IMR-90 (cell line): ENCODE results near the gene KCNQ5. TPM values are rescaled to one million over a fixed set of nuclear protein-coding genes. Genes with fewer than 3 reads are reported as not detected.

Experiments used
- ATAC-seq: fragments of 200-7000 bp; cut with Tn5 transposase; 2 replicates; pipeline ENCODE4 v1.9.1; 2020; ENCODE audit warnings: low read depth, mild to moderate bottlenecking, moderate library complexity
- BruUV-seq: library from RNA; stranded (reverse); fragments of 400-500 nt; replicated peaks from 2 replicates; lab custom pipeline; 2021; lab: Mats Ljungman, UMichigan
- CTCF ChIA-PET: fragments of 300-600 bp; formaldehyde crosslinking; extraction: SDS; loops from one replicate; lab custom pipeline; 2021; ENCODE audit warnings: antibody characterized with exemption; lab: Yijun Ruan, JAX
- POLR2A ChIA-PET: fragments of 300-600 bp; sonication (Branson Sonifier 250); formaldehyde crosslinking; loops from one replicate; lab custom pipeline; 2022; ENCODE audit warnings: antibody characterized with exemption; ENCODE audit not compliant: unreplicated experiment; lab: Charles Lee
- DNase-seq: peaks from one replicate; pipeline ENCODE4 v3.0.0; 2013
- H2AFZ ChIP-seq: replicated peaks from 2 replicates; pipeline ENCODE3; 2013; ENCODE audit warnings: low read length, mild to moderate bottlenecking; ENCODE audit not compliant: poor library complexity
- H2AK5ac ChIP-seq: 2 replicates; pipeline ENCODE4 v1.6.1; 2013; ENCODE audit warnings: low read depth, low read length, inconsistent platforms
- H2AK9ac ChIP-seq: replicated peaks from 2 replicates; pipeline ENCODE3; 2013; ENCODE audit warnings: mild to moderate bottlenecking, low read depth, low read length, moderate library complexity; ENCODE audit not compliant: poor library complexity
- H2BK120ac ChIP-seq: 2 replicates; pipeline ENCODE4 v1.6.1; 2013; ENCODE audit warnings: low read depth, low read length, inconsistent platforms
- H2BK15ac ChIP-seq: 3 replicates; pipeline ENCODE4 v1.6.1; 2013; ENCODE audit warnings: low read depth, low read length, inconsistent platforms
- H2BK20ac ChIP-seq: 2 replicates; pipeline ENCODE4 v1.6.1; 2013; ENCODE audit warnings: low read depth, mild to moderate bottlenecking, inconsistent platforms, low read length, moderate library complexity
- H2BK5ac ChIP-seq: 2 replicates; pipeline ENCODE4 v1.6.1; 2013; ENCODE audit warnings: mild to moderate bottlenecking, low read depth, low read length, inconsistent platforms; ENCODE audit not compliant: poor library complexity, severe bottlenecking
- H3K14ac ChIP-seq: replicated peaks from 2 replicates; pipeline ENCODE4 v1.6.1; 2013; ENCODE audit warnings: low read depth, low read length, inconsistent platforms
- H3K18ac ChIP-seq: 2 replicates; pipeline ENCODE4 v1.6.1; 2013; ENCODE audit warnings: low read depth, low read length, control low read depth
- H3K23ac ChIP-seq: 2 replicates; pipeline ENCODE4 v1.6.1; 2013; ENCODE audit warnings: low read depth, low read length, inconsistent platforms
- H3K27ac ChIP-seq: 2 replicates; pipeline ENCODE4 v1.5.1; 2013; ENCODE audit warnings: mild to moderate bottlenecking, control low read depth, low read length; ENCODE audit not compliant: insufficient read depth
- H3K27me3 ChIP-seq: 2 replicates; pipeline ENCODE4 v1.6.1; 2013; ENCODE audit warnings: low read length; ENCODE audit not compliant: control insufficient read depth, insufficient read depth
- H3K36me3 ChIP-seq: 2 replicates; pipeline ENCODE4 v1.6.1; 2013; ENCODE audit warnings: low read length, mixed read lengths; ENCODE audit not compliant: control insufficient read depth, insufficient read depth
- H3K4ac ChIP-seq: 2 replicates; pipeline ENCODE4 v1.6.1; 2013; ENCODE audit warnings: low read depth, low read length, inconsistent platforms
- H3K4me1 ChIP-seq: 2 replicates; pipeline ENCODE4 v1.6.1; 2013; ENCODE audit warnings: low read length, mixed read lengths; ENCODE audit not compliant: control insufficient read depth, insufficient read depth
- H3K4me2 ChIP-seq: 2 replicates; pipeline ENCODE4 v1.6.1; 2013; ENCODE audit warnings: low read depth, mild to moderate bottlenecking, control low read depth, low read length, moderate library complexity
- H3K4me3 ChIP-seq: 2 replicates; pipeline ENCODE4 v1.5.1; 2013; ENCODE audit warnings: low read depth, mild to moderate bottlenecking, control low read depth, low read length, moderate library complexity; ENCODE audit not compliant: insufficient read depth
- H3K56ac ChIP-seq: 2 replicates; pipeline ENCODE4 v1.6.1; 2013; ENCODE audit warnings: low read length, inconsistent platforms; ENCODE audit not compliant: insufficient read depth; ENCODE audit errors: extremely low read depth
- H3K79me1 ChIP-seq, 2 experiments: 2 replicates each; pipeline ENCODE4 v1.6.1; 2013; ENCODE audit warnings: low read length in 2 of 2, inconsistent platforms in 1 of 2, low read depth in 1 of 2
- H3K9ac ChIP-seq: 2 replicates; pipeline ENCODE4 v1.6.1; 2013; ENCODE audit warnings: low read depth, low read length, control low read depth
- H3K9me1 ChIP-seq: 2 replicates; pipeline ENCODE4 v1.6.1; 2013; ENCODE audit warnings: low read length, inconsistent platforms; ENCODE audit not compliant: insufficient read depth
- H3K9me3 ChIP-seq: 2 replicates; pipeline ENCODE4 v1.6.1; 2013; ENCODE audit warnings: low read length; ENCODE audit not compliant: control insufficient read depth, insufficient read depth
- H4K20me1 ChIP-seq: 2 replicates; pipeline ENCODE4 v1.6.1; 2013; ENCODE audit warnings: low read length, inconsistent platforms; ENCODE audit not compliant: insufficient read depth
- H4K5ac ChIP-seq: 2 replicates; pipeline ENCODE4 v1.6.1; 2013; ENCODE audit warnings: mild to moderate bottlenecking, low read depth, low read length, control low read depth
- H4K8ac ChIP-seq, 2 experiments: 2 replicates each; pipeline ENCODE4 v1.6.1; 2013; ENCODE audit warnings: low read depth in 2 of 2, low read length in 2 of 2, control low read depth in 1 of 2, inconsistent platforms in 1 of 2
- H4K91ac ChIP-seq: 2 replicates; pipeline ENCODE4 v1.6.1; 2013; ENCODE audit warnings: low read depth, low read length, inconsistent platforms; ENCODE audit not compliant: insufficient read depth
- BHLHE40 ChIP-seq: fragments of 150-350 bp; IDR thresholded peaks from 2 replicates; pipeline ENCODE4 v1.6.1; 2016; ENCODE audit warnings: mild to moderate bottlenecking, low read depth, low read length
- CEBPB ChIP-seq: IDR thresholded peaks from 2 replicates; pipeline ENCODE4 v1.6.1; 2012; ENCODE audit warnings: low read depth, low read length, improper control_type of control experiment
- CHD1 ChIP-seq: IDR thresholded peaks from 2 replicates; pipeline ENCODE4 v1.6.1; 2012; ENCODE audit warnings: low read depth, low read length, improper control_type of control experiment
- FOS ChIP-seq: fragments of 150-350 bp; IDR thresholded peaks from 2 replicates; pipeline ENCODE4 v1.6.1; 2016; ENCODE audit warnings: low read depth, low read length
- MAFK ChIP-seq: IDR thresholded peaks from 2 replicates; pipeline ENCODE4 v1.6.1; 2012; ENCODE audit warnings: low read depth, low read length, improper control_type of control experiment
- MAZ ChIP-seq: IDR thresholded peaks from 2 replicates; pipeline ENCODE4 v1.6.1; 2012; ENCODE audit warnings: low read depth, mild to moderate bottlenecking, low read length, improper control_type of control experiment, moderate library complexity, borderline replicate concordance
- MXI1 ChIP-seq: IDR thresholded peaks from 2 replicates; pipeline ENCODE4 v1.6.1; 2012; ENCODE audit warnings: low read depth, mild to moderate bottlenecking, low read length, moderate library complexity, borderline replicate concordance
- NFE2L2 ChIP-seq: fragments of 150-350 bp; IDR thresholded peaks from 2 replicates; pipeline ENCODE4 v1.6.1; 2016; ENCODE audit warnings: low read depth, mild to moderate bottlenecking, low read length
- POLR2A ChIP-seq: IDR thresholded peaks from 2 replicates; pipeline ENCODE4 v1.6.1; 2012; ENCODE audit warnings: mild to moderate bottlenecking, low read depth, low read length
- RAD21 ChIP-seq: IDR thresholded peaks from 2 replicates; pipeline ENCODE4 v1.6.1; 2012; ENCODE audit warnings: low read length, improper control_type of control experiment
- RCOR1 ChIP-seq: IDR thresholded peaks from 2 replicates; pipeline ENCODE4 v1.6.1; 2012; ENCODE audit warnings: mild to moderate bottlenecking, low read length, improper control_type of control experiment; ENCODE audit not compliant: insufficient replicate concordance
- RFX5 ChIP-seq: IDR thresholded peaks from 2 replicates; pipeline ENCODE4 v1.8.0; 2012; ENCODE audit warnings: low read depth, mild to moderate bottlenecking, low read length, moderate library complexity
- SMC3 ChIP-seq: fragments of 150-350 bp; IDR thresholded peaks from 2 replicates; pipeline ENCODE4 v1.6.1; 2016; ENCODE audit warnings: low read depth, mild to moderate bottlenecking, antibody characterized with exemption, low read length, moderate library complexity
- WGBS, 2 experiments: methylation state at CpG; one replicate each; pipeline versions ENCODE4 v1.1.5 to v1.1.7; 2013; ENCODE audit warnings: missing lambda C conversion rate in 2 of 2; ENCODE audit not compliant: insufficient read length in 1 of 2; ENCODE audit errors: extremely low coverage in 2 of 2; 5-methylcytosine and 5-hydroxymethylcytosine counted together
- dilution Hi-C: fragments of 300-500 bp; cut with HindIII; formaldehyde crosslinking; loops from one replicate; pipeline ENCODE4 v1.14.3; 2018; ENCODE audit warnings: low sequenced_read_pairs; ENCODE audit not compliant: unreplicated experiment
- in situ Hi-C: fragments of 300-500 bp; cut with MboI; formaldehyde crosslinking; loops from 3 replicates; pipeline ENCODE4 v1.14.3; 2019; ENCODE audit warnings: low sequenced_read_pairs, inconsistent platforms, mixed read lengths
- intact Hi-C: fragments of 100-400 bp; cut with micrococcal nuclease; formaldehyde crosslinking; loops from 2 replicates; pipeline ENCODE4 v1.10.0; 2022
- polyA plus RNA-seq, 3 experiments: library from polyadenylated mRNA; depleted of rRNA; stranded (reverse); fragments of >200 nt; gene quantifications; 2 replicates each; pipeline ENCODE4 v1.2.3, GENCODE V29; 2012; ENCODE audit warnings: low replicate concordance in 1 of 3
- total RNA-seq: library from RNA; depleted of rRNA; stranded (reverse); fragments of >200 nt; gene quantifications from 2 replicates; pipeline ENCODE4 v1.2.3, GENCODE V29; 2012
- TF ChIP-seq, protein P1 (sequence below): conservative IDR thresholded peaks from 2 replicates; pipeline ENCODE4 v1.5.1; 2012; ENCODE audit warnings: mild to moderate bottlenecking, low read depth, low read length, improper control_type of control experiment
- TF ChIP-seq, protein P2 (sequence below): fragments of 150-350 bp; IDR thresholded peaks from 2 replicates; pipeline ENCODE4 v1.6.1; 2016; ENCODE audit warnings: low read depth, mild to moderate bottlenecking, low read length, moderate library complexity, borderline replicate concordance
- TF ChIP-seq, protein P3 (sequence below): fragments of 150-350 bp; IDR thresholded peaks from 2 replicates; pipeline ENCODE4 v1.6.1; 2017; ENCODE audit warnings: mild to moderate bottlenecking, antibody characterized with exemption, low read length, low read depth

Gene KCNQ5
- total and polyA plus RNA-seq, 2 of the 4 experiments (the other 2 are of a cell fraction), result 0.75 to 1.3 TPM

DNA sequence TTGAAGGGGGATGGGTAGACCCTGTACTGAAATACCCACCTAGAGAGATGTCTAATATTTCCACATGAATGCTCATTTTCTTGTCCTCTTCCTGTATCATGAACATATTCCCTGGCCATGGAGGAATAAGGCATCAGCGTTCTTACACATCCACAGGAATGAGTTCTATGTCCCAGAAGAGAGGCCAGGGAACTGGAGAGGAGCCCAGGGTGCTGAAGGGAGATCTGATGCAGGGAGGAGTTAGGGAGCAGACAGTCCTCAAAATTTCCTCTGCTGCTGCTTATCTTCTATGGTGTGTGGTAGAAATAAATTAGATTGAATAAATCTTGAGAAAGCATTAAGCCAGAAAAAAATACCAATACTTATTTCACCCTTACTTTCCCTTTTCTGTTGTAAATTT, 295.0 kb downstream of the KCNQ5 start:
- H3K27ac ChIP-seq, result no peak overlapping the region
- ATAC-seq, result no peak
- TF ChIP-seq RAD21 (no peak), FOS (no peak), MXI1 (no peak), CEBPB (no peak), POLR2A (no peak), BHLHE40 (no peak), NFE2L2 (no peak), MAFK (no peak), RCOR1 (no peak), RFX5 (no peak), MAZ (no peak), CHD1 (no peak), SMC3 (no peak)
- TF ChIP-seq, protein P1, sequence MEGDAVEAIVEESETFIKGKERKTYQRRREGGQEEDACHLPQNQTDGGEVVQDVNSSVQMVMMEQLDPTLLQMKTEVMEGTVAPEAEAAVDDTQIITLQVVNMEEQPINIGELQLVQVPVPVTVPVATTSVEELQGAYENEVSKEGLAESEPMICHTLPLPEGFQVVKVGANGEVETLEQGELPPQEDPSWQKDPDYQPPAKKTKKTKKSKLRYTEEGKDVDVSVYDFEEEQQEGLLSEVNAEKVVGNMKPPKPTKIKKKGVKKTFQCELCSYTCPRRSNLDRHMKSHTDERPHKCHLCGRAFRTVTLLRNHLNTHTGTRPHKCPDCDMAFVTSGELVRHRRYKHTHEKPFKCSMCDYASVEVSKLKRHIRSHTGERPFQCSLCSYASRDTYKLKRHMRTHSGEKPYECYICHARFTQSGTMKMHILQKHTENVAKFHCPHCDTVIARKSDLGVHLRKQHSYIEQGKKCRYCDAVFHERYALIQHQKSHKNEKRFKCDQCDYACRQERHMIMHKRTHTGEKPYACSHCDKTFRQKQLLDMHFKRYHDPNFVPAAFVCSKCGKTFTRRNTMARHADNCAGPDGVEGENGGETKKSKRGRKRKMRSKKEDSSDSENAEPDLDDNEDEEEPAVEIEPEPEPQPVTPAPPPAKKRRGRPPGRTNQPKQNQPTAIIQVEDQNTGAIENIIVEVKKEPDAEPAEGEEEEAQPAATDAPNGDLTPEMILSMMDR, result no peak
- TF ChIP-seq, protein P2, sequence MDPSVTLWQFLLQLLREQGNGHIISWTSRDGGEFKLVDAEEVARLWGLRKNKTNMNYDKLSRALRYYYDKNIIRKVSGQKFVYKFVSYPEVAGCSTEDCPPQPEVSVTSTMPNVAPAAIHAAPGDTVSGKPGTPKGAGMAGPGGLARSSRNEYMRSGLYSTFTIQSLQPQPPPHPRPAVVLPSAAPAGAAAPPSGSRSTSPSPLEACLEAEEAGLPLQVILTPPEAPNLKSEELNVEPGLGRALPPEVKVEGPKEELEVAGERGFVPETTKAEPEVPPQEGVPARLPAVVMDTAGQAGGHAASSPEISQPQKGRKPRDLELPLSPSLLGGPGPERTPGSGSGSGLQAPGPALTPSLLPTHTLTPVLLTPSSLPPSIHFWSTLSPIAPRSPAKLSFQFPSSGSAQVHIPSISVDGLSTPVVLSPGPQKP, result no peak
- TF ChIP-seq, protein P3, sequence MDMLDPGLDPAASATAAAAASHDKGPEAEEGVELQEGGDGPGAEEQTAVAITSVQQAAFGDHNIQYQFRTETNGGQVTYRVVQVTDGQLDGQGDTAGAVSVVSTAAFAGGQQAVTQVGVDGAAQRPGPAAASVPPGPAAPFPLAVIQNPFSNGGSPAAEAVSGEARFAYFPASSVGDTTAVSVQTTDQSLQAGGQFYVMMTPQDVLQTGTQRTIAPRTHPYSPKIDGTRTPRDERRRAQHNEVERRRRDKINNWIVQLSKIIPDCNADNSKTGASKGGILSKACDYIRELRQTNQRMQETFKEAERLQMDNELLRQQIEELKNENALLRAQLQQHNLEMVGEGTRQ, result no peak
- H4K20me1 ChIP-seq, result no peaks in the 10 kb centered on the region
- no peak overlapping the region for H2AFZ ChIP-seq
- intact Hi-C loops (no loop called here), in situ Hi-C loops (no loop called here), dilution Hi-C loops (no loop called here)
- H2BK20ac ChIP-seq, result no peak overlapping the region
- H3K36me3 ChIP-seq, result no peaks in the 10 kb centered on the region
- H3K18ac ChIP-seq, result no peak overlapping the region
- H4K8ac ChIP-seq, result no peak overlapping the region
- H2BK5ac ChIP-seq, result no peak overlapping the region
- H3K56ac ChIP-seq, result no peak overlapping the region
- no peak overlapping the region for H3K4me2 ChIP-seq
- H3K14ac ChIP-seq, result no peak overlapping the region
- H2BK120ac ChIP-seq, result no peak overlapping the region
- no peak overlapping the region for H2BK15ac ChIP-seq
- no peaks in the 10 kb centered on the region for H3K79me1 ChIP-seq
- H3K23ac ChIP-seq, result no peak overlapping the region
- ChIA-PET CTCF (no interaction called here), POLR2A (no interaction called here)
- no peak overlapping the region for H2AK9ac ChIP-seq
- H3K9me3 ChIP-seq, result no peaks in the 10 kb centered on the region
- no peak overlapping the region for H3K4me3 ChIP-seq
- BruUV-seq, result no TSS peak
- no CpG with 5 or more reads among the region's 1 CpG for WGBS, 2 experiments
- no peak overlapping the region for H4K91ac ChIP-seq
- DNase-seq, result no peak
- H3K4me1 ChIP-seq, result no peaks in the 10 kb centered on the region
- no peak overlapping the region for H4K5ac ChIP-seq
- no peak overlapping the region for H3K9ac ChIP-seq
- H3K27me3 ChIP-seq, result no peaks in the 10 kb centered on the region
- H2AK5ac ChIP-seq, result no peak overlapping the region
- H3K4ac ChIP-seq, result no peak overlapping the region
- H3K9me1 ChIP-seq, result no peaks in the 10 kb centered on the region
